Epithelial cell of proximal tubule (primary cell): ENCODE data around the gene AADAC. TPM values are rescaled to one million over a fixed set of nuclear protein-coding genes. Genes with fewer than 3 reads are reported as not detected.

Experiments used
- DNase-seq: peaks from one replicate; pipeline ENCODE4 v3.0.0-alpha.2; 2011; ENCODE audit warnings: low read depth
- H3K4me3 ChIP-seq: 2 replicates; pipeline ENCODE4 v1.5.1; 2011; ENCODE audit warnings: low read depth, mild to moderate bottlenecking, low read length
- total RNA-seq: library from RNA; depleted of rRNA; stranded (reverse); fragments of >200 nt; gene quantifications from 2 replicates; pipeline ENCODE4 v1.2.3, GENCODE V29; 2015
- TF ChIP-seq, protein P1 (sequence below): conservative IDR thresholded peaks from 2 replicates; pipeline ENCODE4 v1.5.1; 2012; ENCODE audit warnings: low read depth, mild to moderate bottlenecking, low read length

AADAC gene
- total RNA-seq, 1 donor from 2014 or later, result 0.29 TPM

DNA sequence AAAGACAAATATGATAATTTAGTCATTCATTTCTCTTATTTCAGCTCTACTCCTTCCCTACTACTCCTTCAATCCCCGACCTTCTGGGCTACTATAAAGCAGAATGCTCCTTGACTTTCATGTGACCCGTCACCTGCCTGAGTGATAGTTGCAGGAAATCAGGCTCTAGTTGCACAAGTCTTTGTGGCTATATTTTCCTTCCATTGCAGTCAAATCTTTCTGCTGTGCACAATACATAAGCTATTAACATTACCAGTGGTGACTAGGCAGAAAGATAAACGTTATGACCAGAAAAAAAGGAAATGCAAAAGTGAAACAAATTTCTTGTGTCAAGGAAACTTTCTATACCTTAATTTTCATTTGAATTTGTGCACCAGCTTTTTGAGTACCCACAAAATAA is 61.8 kb downstream of the AADAC start:
- TF ChIP-seq, protein P1, sequence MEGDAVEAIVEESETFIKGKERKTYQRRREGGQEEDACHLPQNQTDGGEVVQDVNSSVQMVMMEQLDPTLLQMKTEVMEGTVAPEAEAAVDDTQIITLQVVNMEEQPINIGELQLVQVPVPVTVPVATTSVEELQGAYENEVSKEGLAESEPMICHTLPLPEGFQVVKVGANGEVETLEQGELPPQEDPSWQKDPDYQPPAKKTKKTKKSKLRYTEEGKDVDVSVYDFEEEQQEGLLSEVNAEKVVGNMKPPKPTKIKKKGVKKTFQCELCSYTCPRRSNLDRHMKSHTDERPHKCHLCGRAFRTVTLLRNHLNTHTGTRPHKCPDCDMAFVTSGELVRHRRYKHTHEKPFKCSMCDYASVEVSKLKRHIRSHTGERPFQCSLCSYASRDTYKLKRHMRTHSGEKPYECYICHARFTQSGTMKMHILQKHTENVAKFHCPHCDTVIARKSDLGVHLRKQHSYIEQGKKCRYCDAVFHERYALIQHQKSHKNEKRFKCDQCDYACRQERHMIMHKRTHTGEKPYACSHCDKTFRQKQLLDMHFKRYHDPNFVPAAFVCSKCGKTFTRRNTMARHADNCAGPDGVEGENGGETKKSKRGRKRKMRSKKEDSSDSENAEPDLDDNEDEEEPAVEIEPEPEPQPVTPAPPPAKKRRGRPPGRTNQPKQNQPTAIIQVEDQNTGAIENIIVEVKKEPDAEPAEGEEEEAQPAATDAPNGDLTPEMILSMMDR, result no peak
- peak; percentile 75 for DNase-seq

DNA sequence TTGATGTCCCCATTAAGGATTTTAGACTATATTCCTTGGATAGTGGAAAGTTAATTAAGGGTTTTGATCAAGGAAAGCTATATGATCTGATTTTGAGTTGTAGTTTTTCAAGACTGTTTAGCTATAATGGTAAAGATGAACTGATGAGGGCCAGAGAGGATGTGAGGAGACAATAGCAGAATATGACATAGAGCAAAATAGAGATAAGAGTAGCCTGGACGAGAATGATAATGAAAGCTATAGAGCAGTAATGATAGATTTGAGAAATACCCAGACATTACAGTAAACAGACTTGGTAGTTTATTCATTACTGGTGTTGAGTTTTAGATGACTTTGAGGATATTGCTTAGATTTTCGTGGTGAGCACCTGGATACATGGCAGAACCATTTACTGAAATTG is 63.4 kb downstream of the AADAC start:
- TF ChIP-seq, protein P1, result no peak
- no peak for DNase-seq
- no peak overlapping the region for H3K4me3 ChIP-seq

More for the DNA sequence above, 61.8 kb downstream of the AADAC start:
- H3K4me3 ChIP-seq, result peak overlapping the region; percentile 33

Other genes starting within 250 kb of the AADAC start
- gene AADACL2, start 80.2 kb upstream of the AADAC start, total RNA-seq, result not detected in 2 replicates
- 0.14 and 0.81 TPM in 2 replicates for gene SUCNR1, start 59.5 kb downstream of the AADAC start, total RNA-seq